Gastroesophageal sphincter (tissue), 3 donors: ENCODE data around the gene SLC4A2.

Experiments
- CTCF ChIP-seq, 4 experiments: fragments of 200-600 bp in 2 of 4; fragments of 450-650 bp in 2 of 4; sonication (generic) in 1 of 4; IDR thresholded peaks; one replicate each; pipeline ENCODE4 v1.5.1; 2017 to 2019; ENCODE audit warnings: antibody characterized with exemption in 4 of 4, mild to moderate bottlenecking in 2 of 4, moderate library complexity in 2 of 4
- POLR2A ChIP-seq, 2 donors: fragments of 450-650 bp; IDR thresholded peaks; one replicate each; pipeline ENCODE4 v1.6.1; 2017; ENCODE audit warnings: antibody characterized with exemption in 2 of 2, mild to moderate bottlenecking in 2 of 2, moderate library complexity in 1 of 2

GRCh38 chr7:151109094-151110048, 50.0 kb downstream of the SLC4A2 start:
- no peak for TF ChIP-seq POLR2A (IDR thresholded peaks at IDR 0.05)
- TF ChIP-seq CTCF (IDR thresholded peaks at IDR 0.05) = no peak
